SK-N-SH treated with all-trans-retinoic acid at 6 μM for 48 hours (cell line): Measurements from ENCODE around the gene TNNI3K.

Source experiments
- ARNTL ChIP-seq: fragments of 450-650 bp; formaldehyde crosslinking; IDR thresholded peaks from 2 replicates; pipeline ENCODE4 v1.5.0; 2020; ENCODE audit warnings: low read depth, mild to moderate bottlenecking, moderate library complexity, borderline replicate concordance
- BACH2 ChIP-seq: fragments of 250-450 bp; sonication (Bioruptor Pico); IDR thresholded peaks from 2 replicates; pipeline ENCODE4 v1.9.0; 2021; ENCODE audit warnings: mild to moderate bottlenecking, borderline replicate concordance
- GLIS3 ChIP-seq: fragments of 250-450 bp; sonication (Bioruptor Pico); IDR thresholded peaks from 2 replicates; pipeline ENCODE4 v1.5.0; 2020; ENCODE audit warnings: mild to moderate bottlenecking, moderate library complexity
- ISL1 ChIP-seq: fragments of 250-450 bp; sonication (Bioruptor Pico); IDR thresholded peaks from 2 replicates; pipeline ENCODE4 v2.1.2; 2022; ENCODE audit warnings: mild to moderate bottlenecking, moderate library complexity
- PATZ1 ChIP-seq: fragments of 250-450 bp; sonication (Bioruptor Pico); IDR thresholded peaks from 2 replicates; pipeline ENCODE4 v1.8.0; 2020; ENCODE audit warnings: mild to moderate bottlenecking, moderate library complexity, borderline replicate concordance
- POU6F1 ChIP-seq: fragments of 250-450 bp; sonication (Bioruptor Pico); IDR thresholded peaks from 2 replicates; pipeline ENCODE4 v1.8.0; 2021; ENCODE audit warnings: low read depth, mild to moderate bottlenecking, moderate library complexity, borderline replicate concordance
- ZNF565 ChIP-seq: fragments of 450-650 bp; formaldehyde crosslinking; conservative IDR thresholded peaks from 2 replicates; pipeline ENCODE4 v1.5.0; 2020; ENCODE audit warnings: low read depth, mild to moderate bottlenecking, moderate library complexity

- TF ChIP-seq POU6F1 (CRISPR knock-in tag) (no peak), ISL1 (no peak), PATZ1 (CRISPR knock-in tag) (no peak), ARNTL (no peak), BACH2 (CRISPR knock-in tag) (no peak), ZNF565 (no peak), GLIS3 (CRISPR knock-in tag) (no peak)
Measured at GRCh38 chr1:74455390-74455789, 220.2 kb downstream of the TNNI3K start.
